SK-N-SH treated with all-trans-retinoic acid at 6 μM for 48 hours (cell line): Measurements from ENCODE around the gene OR2T33.

Source experiments
- BACH2 ChIP-seq: fragments of 250-450 bp; sonication (Bioruptor Pico); IDR thresholded peaks from 2 replicates; pipeline ENCODE4 v1.9.0; 2021; ENCODE audit warnings: mild to moderate bottlenecking, borderline replicate concordance
- CSDC2 ChIP-seq: fragments of 250-450 bp; sonication (Bioruptor Pico); IDR thresholded peaks from 2 replicates; pipeline ENCODE4 v1.5.0; 2020; ENCODE audit warnings: mild to moderate bottlenecking, moderate library complexity
- PPARA ChIP-seq: fragments of 250-450 bp; sonication (Bioruptor Pico); IDR thresholded peaks from 2 replicates; pipeline ENCODE4 v1.5.0; 2020; ENCODE audit warnings: mild to moderate bottlenecking, borderline replicate concordance
- RARB ChIP-seq: fragments of 250-450 bp; sonication (Bioruptor Pico); IDR thresholded peaks from 2 replicates; pipeline ENCODE4 v1.8.0; 2021; ENCODE audit warnings: mild to moderate bottlenecking, moderate library complexity
- ZNF565 ChIP-seq: fragments of 450-650 bp; formaldehyde crosslinking; conservative IDR thresholded peaks from 2 replicates; pipeline ENCODE4 v1.5.0; 2020; ENCODE audit warnings: low read depth, mild to moderate bottlenecking, moderate library complexity
- TF ChIP-seq, protein P1 (sequence below): fragments of 250-450 bp; sonication (Bioruptor Pico); IDR thresholded peaks from 2 replicates; pipeline ENCODE4 v1.8.0; 2020; ENCODE audit warnings: mild to moderate bottlenecking, moderate library complexity, borderline replicate concordance
- TF ChIP-seq, protein P2 (sequence below): fragments of 250-450 bp; sonication (Bioruptor Pico); IDR thresholded peaks from 2 replicates; pipeline ENCODE4 v1.5.1; 2020; ENCODE audit warnings: low read depth, mild to moderate bottlenecking, moderate library complexity

DNA sequence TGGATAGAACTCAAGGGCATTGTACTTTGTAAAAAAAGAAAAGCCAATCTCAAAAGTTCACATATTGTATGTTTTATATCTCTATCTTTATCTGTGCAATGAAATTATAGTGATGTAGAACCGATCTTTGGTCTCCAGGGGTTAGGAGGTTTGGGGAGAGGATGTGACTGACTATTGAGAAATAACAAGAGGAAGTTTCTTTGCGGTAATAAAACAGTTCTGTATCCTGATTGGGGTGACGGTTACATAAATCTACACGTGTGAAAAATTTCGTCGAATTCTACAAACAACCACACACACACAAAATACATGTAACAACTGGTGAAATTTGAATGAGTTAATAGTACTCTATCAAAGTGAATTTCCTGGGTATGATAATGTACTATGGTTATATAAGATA, 10.6 kb upstream of the OR2T33 start:
- TF ChIP-seq, protein P1, sequence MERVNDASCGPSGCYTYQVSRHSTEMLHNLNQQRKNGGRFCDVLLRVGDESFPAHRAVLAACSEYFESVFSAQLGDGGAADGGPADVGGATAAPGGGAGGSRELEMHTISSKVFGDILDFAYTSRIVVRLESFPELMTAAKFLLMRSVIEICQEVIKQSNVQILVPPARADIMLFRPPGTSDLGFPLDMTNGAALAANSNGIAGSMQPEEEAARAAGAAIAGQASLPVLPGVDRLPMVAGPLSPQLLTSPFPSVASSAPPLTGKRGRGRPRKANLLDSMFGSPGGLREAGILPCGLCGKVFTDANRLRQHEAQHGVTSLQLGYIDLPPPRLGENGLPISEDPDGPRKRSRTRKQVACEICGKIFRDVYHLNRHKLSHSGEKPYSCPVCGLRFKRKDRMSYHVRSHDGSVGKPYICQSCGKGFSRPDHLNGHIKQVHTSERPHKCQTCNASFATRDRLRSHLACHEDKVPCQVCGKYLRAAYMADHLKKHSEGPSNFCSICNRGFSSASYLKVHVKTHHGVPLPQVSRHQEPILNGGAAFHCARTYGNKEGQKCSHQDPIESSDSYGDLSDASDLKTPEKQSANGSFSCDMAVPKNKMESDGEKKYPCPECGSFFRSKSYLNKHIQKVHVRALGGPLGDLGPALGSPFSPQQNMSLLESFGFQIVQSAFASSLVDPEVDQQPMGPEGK (CRISPR knock-in tag): no peak
- TF ChIP-seq BACH2 (no peak), CSDC2 (CRISPR knock-in tag) (no peak), PPARA (CRISPR knock-in tag) (no peak), RARB (no peak), ZNF565 (no peak)
- TF ChIP-seq, protein P2, sequence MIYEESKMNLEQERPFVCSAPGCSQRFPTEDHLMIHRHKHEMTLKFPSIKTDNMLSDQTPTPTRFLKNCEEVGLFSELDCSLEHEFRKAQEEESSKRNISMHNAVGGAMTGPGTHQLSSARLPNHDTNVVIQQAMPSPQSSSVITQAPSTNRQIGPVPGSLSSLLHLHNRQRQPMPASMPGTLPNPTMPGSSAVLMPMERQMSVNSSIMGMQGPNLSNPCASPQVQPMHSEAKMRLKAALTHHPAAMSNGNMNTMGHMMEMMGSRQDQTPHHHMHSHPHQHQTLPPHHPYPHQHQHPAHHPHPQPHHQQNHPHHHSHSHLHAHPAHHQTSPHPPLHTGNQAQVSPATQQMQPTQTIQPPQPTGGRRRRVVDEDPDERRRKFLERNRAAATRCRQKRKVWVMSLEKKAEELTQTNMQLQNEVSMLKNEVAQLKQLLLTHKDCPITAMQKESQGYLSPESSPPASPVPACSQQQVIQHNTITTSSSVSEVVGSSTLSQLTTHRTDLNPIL: no peak
